ENCODE results near the gene MYH11.
A peak's percentile ranks its signal among the peaks of the same experiment; 100 is the strongest.

The MYH11 gene

GRCh38 chr16:15898654-15899053, 41.8 kb upstream of the MYH11 start:
- TF ChIP-seq CTCF (IDR thresholded peaks at IDR 0.05; ENCODE audit: extremely low read depth, insufficient read depth, missing control alignments): no peak
- DNase-seq (ENCODE audit: low spot score): no peak
- in situ Hi-C loops (cut with MboI; ENCODE audit: low pct_unique_long_range_greater_than_20kb, low sequenced_read_pairs, unreplicated experiment): loop anchor here (25.0 kb wide), 1 partner anchor 114 kb away; no protein-coding TSS in a partner anchor

GRCh38 chr16:15897834-15898254, 41.0 kb upstream of the MYH11 start:
- DNase-seq (ENCODE audit: low spot score): peak; percentile 66
- in situ Hi-C loops (cut with MboI; ENCODE audit: low pct_unique_long_range_greater_than_20kb, low sequenced_read_pairs, unreplicated experiment): loop anchor here (25.0 kb wide), 1 partner anchor 114 kb away; no protein-coding TSS in a partner anchor
- TF ChIP-seq CTCF (IDR thresholded peaks at IDR 0.05; ENCODE audit: extremely low read depth, insufficient read depth, missing control alignments): no peak

- no peak for DNase-seq (ENCODE audit: low spot score)
- in situ Hi-C loops (cut with MboI; ENCODE audit: low pct_unique_long_range_greater_than_20kb, low sequenced_read_pairs, unreplicated experiment): loop anchor here (25.0 kb wide), 1 partner anchor 115 kb away; no protein-coding TSS in a partner anchor
- no peak for TF ChIP-seq CTCF (IDR thresholded peaks at IDR 0.05; ENCODE audit: extremely low read depth, insufficient read depth, missing control alignments)
Measured at GRCh38 chr16:15897121-15897780, 40.4 kb upstream of the MYH11 start.

- in situ Hi-C loops (cut with MboI; ENCODE audit: low pct_unique_long_range_greater_than_20kb, low sequenced_read_pairs, unreplicated experiment): loop anchor here (25.0 kb wide), 1 partner anchor 118 kb away; no protein-coding TSS in a partner anchor
- DNase-seq (ENCODE audit: low spot score): no peak
Measured at GRCh38 chr16:15894571-15895374, 37.9 kb upstream of the MYH11 start.

GRCh38 chr16:15891508-15891907, 34.7 kb upstream of the MYH11 start:
- in situ Hi-C loops (cut with MboI; ENCODE audit: low pct_unique_long_range_greater_than_20kb, low sequenced_read_pairs, unreplicated experiment): loop anchor here (25.0 kb wide), 1 partner anchor 121 kb away; no protein-coding TSS in a partner anchor
- DNase-seq (ENCODE audit: low spot score): no peak
- TF ChIP-seq CTCF (IDR thresholded peaks at IDR 0.05; ENCODE audit: extremely low read depth, insufficient read depth, missing control alignments): no peak

More at GRCh38 chr16:15894571-15895374, 37.9 kb upstream of the MYH11 start:
- TF ChIP-seq CTCF (IDR thresholded peaks at IDR 0.05; ENCODE audit: extremely low read depth, insufficient read depth, missing control alignments): no peak

- TF ChIP-seq CTCF (IDR thresholded peaks at IDR 0.05; ENCODE audit: extremely low read depth, insufficient read depth, missing control alignments): no peak
- in situ Hi-C loops (cut with MboI; ENCODE audit: low pct_unique_long_range_greater_than_20kb, low sequenced_read_pairs, unreplicated experiment): loop anchor here (25.0 kb wide), 1 partner anchor 124 kb away; no protein-coding TSS in a partner anchor
Measured at GRCh38 chr16:15888072-15888976, 31.5 kb upstream of the MYH11 start, which contains the start of gene CEP20. Gene CEP20 (minus strand): TSS chr16:15888603. CDS start chr16:15888585, 18 bp downstream.

More at GRCh38 chr16:15888072-15888976, 31.5 kb upstream of the MYH11 start, which contains the start of gene CEP20:
- DNase-seq (ENCODE audit: low spot score): peak; percentile 98
